Glomerular endothelial cell (primary cell): ENCODE measurements around the gene TSLP. TPM values are rescaled to one million over a fixed set of nuclear protein-coding genes. Genes with fewer than 3 reads are reported as not detected.

Source experiments
- DNase-seq: peaks from one replicate; pipeline ENCODE4 v3.0.0-alpha.2; 2011; ENCODE audit warnings: low read depth, low spot score; ENCODE audit errors: extremely low read depth
- total RNA-seq: library from RNA; depleted of rRNA; stranded (reverse); fragments of >200 nt; gene quantifications from 2 replicates; pipeline ENCODE4 v1.2.3, GENCODE V29; 2015

The TSLP gene
- total RNA-seq, 1 donor from 2014 or later: 0.06 TPM

GRCh38 chr5:111092062-111092853 lies 20.7 kb downstream of the TSLP start, which contains the start of gene WDR36:
Gene WDR36 (plus strand): TSS chr5:111092348. CDS start chr5:111092457, 109 bp downstream.
- DNase-seq: peak; percentile 77

DNA sequence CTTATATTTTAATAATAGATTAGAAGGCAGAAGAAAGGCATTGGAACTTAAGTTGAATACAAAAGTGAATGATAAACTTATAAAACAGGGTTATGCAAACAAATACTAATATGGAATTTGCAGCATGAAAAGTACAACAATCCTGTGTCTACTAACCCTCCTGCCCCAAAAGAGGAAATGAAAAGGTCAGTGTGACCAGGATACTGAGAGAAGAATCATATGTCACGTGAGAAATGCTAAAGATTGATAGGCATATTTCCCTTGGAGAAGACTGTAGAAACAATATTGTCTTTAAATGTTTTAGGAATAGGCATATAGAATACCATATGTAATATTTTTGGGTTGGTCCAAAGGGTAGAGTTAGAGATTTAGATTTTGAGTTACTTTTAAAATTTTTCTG lies 24.5 kb downstream of the TSLP start:
- DNase-seq: no peak

GRCh38 chr5:111099058-111099778 lies 27.7 kb downstream of the TSLP start:
- DNase-seq: no peak

- no peak for DNase-seq
Measured at GRCh38 chr5:111106320-111106948, 34.9 kb downstream of the TSLP start.

GRCh38 chr5:111107371-111107770 lies 35.9 kb downstream of the TSLP start:
- no peak for DNase-seq

DNA sequence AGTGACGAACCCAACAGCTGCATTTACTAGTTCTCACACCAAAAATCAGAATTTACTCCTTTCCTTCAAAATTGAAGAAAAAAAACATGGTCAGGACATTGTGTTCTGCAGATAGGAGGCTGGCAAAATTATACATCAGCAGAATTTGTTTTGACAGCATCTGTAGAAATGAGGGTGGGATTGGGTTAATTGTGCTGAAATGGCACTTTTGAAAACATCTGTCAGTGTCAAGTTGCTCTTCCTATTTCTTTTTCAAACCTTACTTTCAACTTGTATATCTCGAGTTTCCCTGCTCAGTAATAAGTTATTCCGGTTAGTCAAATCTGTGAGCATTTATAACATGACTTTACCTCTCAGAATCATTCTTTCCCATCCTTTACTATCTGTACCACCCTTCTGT lies 40.4 kb downstream of the TSLP start:
- no peak for DNase-seq

DNA sequence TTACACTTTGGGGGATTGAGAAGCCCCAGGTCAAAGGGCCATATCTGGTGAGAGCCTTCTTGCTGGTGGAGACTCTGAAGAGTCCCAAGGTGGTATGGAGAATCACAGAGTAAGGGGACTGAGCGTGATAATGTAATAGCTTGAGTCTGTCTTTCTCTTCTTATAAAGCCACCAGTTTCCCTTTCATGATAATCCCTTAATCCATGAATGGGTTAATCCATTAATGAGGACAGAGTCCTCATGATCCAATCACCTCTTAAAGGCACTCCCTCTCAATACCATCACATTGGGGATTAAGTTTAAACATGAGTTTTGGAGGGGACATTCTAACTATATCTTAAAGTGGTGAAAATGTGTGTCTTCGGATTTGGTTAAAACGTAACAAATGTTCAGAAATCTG lies 42.2 kb downstream of the TSLP start:
- no peak for DNase-seq

DNA sequence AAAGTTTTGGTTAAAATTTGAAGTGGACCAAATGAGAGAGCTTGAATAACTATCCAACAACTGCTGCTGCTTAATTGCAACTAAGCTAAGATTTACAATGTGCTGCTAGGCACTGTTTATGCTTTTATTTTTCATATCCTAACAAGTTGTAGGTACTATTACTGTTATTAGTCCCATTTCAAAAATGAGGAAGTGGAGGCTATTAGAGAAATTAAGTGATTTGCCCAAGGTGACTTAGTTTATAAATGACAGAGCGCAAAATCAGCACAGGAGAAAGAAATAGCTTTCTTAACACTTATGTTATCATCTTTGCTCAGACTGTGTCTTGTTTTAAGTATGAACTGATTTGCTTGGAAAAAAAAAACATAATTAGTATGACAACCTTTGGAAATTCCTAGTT lies 43.7 kb downstream of the TSLP start:
- DNase-seq: no peak

GRCh38 chr5:111116550-111116949 lies 45.0 kb downstream of the TSLP start:
- no peak for DNase-seq

GRCh38 chr5:111117136-111117535 lies 45.6 kb downstream of the TSLP start:
- DNase-seq: no peak

- DNase-seq: no peak
Measured at GRCh38 chr5:111119221-111119620, 47.7 kb downstream of the TSLP start.

DNA sequence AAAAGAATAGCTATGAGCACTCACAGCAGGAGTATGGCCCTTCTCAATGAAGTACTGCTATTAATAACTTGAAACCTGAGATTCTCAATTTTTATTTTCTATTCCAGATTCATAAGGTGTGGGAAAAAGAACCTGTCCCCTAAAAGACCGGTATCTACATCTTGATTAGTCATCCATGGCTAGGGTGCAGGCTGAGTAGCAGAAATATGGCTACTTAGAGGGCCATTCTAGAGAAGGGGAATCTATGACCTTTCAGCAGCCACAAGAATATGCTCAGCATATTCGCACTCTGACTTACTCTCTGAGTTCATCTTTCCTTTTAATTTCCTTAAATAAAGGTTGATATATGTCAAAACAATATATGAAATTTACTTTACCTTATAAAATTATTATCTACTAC lies 48.3 kb downstream of the TSLP start:
- no peak for DNase-seq

DNA sequence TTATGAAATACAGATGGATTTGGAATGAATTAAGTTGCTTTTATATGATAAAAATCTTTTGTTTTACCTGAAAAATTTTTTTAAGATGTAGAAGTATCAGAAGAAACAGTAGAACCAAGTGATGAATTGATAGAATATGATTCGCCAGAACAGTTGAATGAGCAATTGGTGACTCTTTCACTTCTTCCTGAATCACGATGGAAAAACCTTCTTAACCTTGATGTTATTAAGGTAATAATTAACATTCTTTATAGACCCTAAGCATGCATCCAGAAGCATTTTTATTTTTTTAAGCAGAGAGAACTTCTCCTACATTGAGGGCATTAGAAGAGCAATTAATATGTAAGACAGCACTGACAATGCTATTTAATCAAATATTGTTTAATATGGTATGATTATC lies 49.4 kb downstream of the TSLP start:
- DNase-seq: no peak

- no peak for DNase-seq
Measured at GRCh38 chr5:111121926-111122325, 50.4 kb downstream of the TSLP start.

DNA sequence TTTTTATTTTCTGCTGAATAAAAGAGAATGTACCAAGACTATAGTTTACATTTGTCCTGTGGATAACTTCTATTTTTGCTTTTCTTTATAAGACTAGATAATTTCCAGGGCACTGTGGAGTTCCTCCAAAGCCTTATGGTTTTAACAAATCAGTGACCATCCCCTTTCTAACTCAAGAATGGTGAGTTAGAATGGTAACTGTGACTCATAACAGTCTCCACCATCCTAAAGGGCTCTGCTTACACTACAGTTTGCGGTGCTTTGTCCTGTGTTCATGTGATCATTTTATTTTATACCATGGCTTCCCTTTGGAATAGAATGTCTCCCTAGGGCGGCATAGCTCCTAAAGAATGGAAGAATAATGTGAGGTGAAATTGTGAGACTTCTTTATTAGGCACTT lies 50.9 kb downstream of the TSLP start:
- DNase-seq: no peak

DNA sequence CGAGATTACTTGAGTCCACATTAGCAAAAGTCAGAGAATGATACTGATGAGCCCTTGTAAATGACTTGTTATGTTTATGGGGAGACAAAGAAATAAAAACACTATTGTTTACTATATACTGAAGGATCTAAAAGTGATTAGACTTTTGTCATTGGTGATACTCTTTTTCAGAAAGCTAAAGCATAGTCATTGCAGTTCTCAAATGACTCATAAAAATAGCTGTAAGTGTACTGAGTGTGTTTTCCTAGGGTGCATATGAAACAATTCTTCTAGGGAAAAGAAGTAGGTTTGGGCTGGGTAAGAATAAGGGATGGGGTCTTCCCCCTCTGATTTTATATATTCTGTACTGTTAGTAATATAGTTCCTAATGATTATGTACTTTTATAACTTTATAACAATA lies 53.3 kb downstream of the TSLP start:
- DNase-seq: no peak

DNA sequence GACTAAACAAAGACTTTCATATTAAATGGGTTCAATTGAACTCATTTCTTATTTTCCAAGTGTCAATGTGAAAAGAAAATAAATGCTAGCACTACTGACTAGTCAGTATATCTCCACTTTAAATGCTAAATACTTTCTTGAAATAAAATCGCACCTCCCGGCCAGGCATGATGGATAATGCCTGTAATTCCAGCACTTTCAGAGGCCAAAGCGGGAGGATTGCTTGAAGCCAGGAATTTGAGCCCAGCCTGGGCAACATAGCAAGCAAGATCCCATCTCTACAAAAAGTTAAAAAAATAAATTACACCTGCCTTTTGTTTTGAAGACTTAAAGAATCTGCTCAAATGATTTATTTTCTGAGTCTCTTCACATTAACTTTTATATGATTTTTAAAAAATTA lies 55.4 kb downstream of the TSLP start:
- DNase-seq: no peak

Other genes with a start within 250 kb of the TSLP start
- 26.3 and 28.0 TPM in 2 replicates for gene WDR36, start 20.6 kb downstream of the TSLP start, total RNA-seq
- gene CAMK4, start 152.7 kb downstream of the TSLP start, total RNA-seq: 1.0 and 5.8 TPM in 2 replicates